ENCODE measurements around the gene MLLT10. TPM values are rescaled to one million over a fixed set of nuclear protein-coding genes. Genes with fewer than 3 reads are reported as not detected.

The MLLT10 gene
- total RNA-seq (2021; fragmentation: NEBNext Ultra II Directional; extraction: Animal tissue kit (Norgen Biotek cat#: 25700)): 10 to 100 TPM; 21.8 to 25.2 (median 22.9) TPM
- long read RNA-seq, partial matches to known transcripts: 4 of 7 reads
- long read RNA-seq, other reads (novel, unspliced or antisense): 3 of 7 reads

DNA sequence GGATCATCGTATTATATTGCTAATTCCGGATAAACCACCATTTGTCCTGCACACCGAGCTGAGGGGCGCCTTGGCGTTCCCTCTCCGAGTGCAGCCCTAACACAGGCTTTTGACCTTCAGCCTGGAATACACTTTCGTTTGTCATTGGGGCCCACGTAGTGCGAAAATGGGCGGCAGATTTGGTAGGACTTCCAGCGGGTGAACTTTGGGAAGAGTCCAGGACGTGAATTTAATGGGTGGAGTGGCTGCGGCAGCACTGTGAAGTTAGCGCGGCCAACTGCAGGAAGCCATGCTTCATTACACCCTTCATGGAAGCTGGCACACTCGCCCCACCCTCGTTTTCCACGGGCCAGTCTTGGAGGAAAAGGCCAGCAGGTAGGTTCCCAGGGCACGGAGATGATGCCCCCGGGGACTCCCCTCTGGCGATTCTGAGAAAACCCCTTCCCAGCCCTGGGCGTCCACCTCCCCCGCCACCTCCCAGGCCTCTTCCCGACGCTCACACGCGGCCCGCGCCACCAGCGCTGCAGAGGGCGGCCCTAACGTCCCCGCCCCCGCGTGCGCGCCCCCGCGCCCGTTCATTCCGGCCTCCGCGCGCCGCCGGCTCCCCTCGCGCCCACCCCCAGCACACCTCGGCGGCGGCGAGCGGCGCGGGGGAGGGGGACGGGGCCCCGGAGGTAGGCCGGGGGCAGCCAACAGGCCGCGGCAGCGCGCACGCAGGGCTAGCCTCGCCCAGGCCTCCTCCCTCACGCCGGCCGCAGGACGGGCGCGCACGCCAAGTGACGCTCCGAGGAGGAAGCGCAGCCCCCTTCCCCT, at the start of gene MLLT10:
Gene MLLT10, plus strand, starts transcription at position 766 of the 813 bp plus-strand sequence. CDS start 413 bp downstream, outside the sequence.
- H3K36me3 Mint-ChIP-seq (ENCODE audit: low read depth): peaks cover 3% of the 10 kb centered on the region; the same call in 1 of the 2 replicates
- DNase-seq: peak; percentile 90
- H3K9me3 Mint-ChIP-seq: no peaks in the 10 kb centered on the region
- peak; percentile 55 for TF ChIP-seq CTCF (IDR thresholded peaks at IDR 0.05)
- H3K27me3 Mint-ChIP-seq (ENCODE audit: insufficient read depth): no peaks in the 10 kb centered on the region
- H3K27ac Mint-ChIP-seq: peak within 1 kb of the TSS; percentile 98
- peaks cover 39% of the 10 kb centered on the region for H3K4me1 Mint-ChIP-seq (ENCODE audit: low read depth)
- H3K4me3 Mint-ChIP-seq: peak within 1 kb of the TSS; percentile 94

DNA sequence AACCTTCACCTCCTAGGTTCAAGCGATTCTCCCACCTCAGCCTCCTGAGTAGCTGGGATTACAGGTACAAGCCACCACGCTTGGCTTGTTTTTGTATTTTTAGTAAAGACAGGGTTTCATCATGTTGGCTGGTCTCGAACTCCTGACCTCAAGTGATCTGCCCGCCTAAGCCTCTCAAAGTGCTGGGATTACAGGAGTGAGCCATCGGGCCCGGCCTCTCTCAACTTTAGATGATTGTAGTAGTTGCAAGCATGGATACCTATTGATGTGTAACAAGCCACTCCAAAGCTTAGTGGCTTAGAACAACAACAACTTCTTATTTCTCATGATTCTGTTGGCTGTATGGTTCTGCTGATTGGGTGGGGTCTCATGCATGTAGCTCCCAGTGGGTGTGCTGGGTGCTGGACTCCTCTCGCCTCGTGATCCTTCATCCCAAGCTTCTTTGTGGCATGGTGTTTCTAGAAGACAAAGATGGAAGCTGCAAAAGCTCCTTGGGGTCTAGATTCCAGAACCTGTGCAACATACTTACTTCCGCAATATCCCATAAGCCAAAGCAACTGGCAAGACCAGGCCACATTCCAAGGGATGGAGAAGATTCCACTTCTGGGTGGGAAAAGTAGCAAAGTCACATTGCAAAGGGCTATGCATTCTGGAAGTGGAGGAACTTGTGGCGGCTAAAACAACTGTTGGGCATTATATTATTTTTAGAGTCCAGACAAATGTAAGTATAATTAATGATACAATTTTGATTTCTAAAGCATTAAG, 46.4 kb upstream of the MLLT10 start:
- H3K9me3 Mint-ChIP-seq: no peaks in the 10 kb centered on the region
- H3K4me1 Mint-ChIP-seq (ENCODE audit: low read depth): peaks cover 4% of the 10 kb centered on the region; the same call in 1 of the 2 replicates
- H3K4me3 Mint-ChIP-seq: no peak overlapping the region
- H3K27me3 Mint-ChIP-seq (ENCODE audit: insufficient read depth): no peaks in the 10 kb centered on the region; the same call in 1 of the 2 replicates
- H3K27ac Mint-ChIP-seq: no peak overlapping the region
- TF ChIP-seq CTCF (IDR thresholded peaks at IDR 0.05): no peak
- no peak for DNase-seq
- H3K36me3 Mint-ChIP-seq (ENCODE audit: low read depth): no peaks in the 10 kb centered on the region

DNA sequence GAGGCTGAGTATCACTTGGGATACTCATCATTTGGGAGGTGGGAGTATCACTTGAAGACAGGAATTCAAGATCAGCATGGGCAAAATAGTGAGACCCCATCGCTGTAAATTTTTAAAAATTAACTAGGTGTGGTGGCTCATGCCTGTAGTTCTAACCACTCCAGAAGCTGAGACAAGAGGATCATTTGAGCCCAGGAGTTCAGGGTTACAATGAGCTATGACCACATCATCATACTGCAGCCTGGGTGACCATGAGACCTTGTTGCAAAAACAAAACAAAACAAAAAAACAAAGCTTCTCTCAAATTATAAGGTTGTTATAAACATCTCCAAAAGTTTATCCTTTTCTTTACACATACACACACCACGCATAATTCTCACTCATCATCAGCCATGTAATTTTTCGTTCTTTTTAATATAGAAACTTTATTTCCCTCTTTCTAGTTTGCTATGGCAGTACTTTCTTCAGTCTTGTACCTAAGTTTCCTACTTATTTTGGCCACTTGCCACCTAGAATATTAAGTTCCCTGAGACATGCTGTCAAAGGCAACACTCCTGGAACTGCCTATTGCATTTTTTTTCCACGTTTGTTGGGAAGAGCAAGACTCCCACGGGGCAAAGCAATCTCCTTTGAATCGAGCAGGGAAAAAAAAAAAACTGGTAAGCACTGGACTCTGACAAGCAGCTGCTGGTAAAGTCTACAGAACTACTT, 45.6 kb upstream of the MLLT10 start:
- H3K9me3 Mint-ChIP-seq: no peaks in the 10 kb centered on the region
- DNase-seq: no peak
- no peaks in the 10 kb centered on the region; the same call in 1 of the 2 replicates for H3K27me3 Mint-ChIP-seq (ENCODE audit: insufficient read depth)
- H3K4me3 Mint-ChIP-seq: no peak overlapping the region
- no peak for TF ChIP-seq CTCF (IDR thresholded peaks at IDR 0.05)
- peaks cover 4% of the 10 kb centered on the region; the same call in 1 of the 2 replicates for H3K4me1 Mint-ChIP-seq (ENCODE audit: low read depth)
- H3K36me3 Mint-ChIP-seq (ENCODE audit: low read depth): no peaks in the 10 kb centered on the region
- H3K27ac Mint-ChIP-seq: no peak overlapping the region

- H3K36me3 Mint-ChIP-seq (ENCODE audit: low read depth): no peaks in the 10 kb centered on the region
- no peaks in the 10 kb centered on the region; the same call in 1 of the 2 replicates for H3K27me3 Mint-ChIP-seq (ENCODE audit: insufficient read depth)
- no peak overlapping the region for H3K27ac Mint-ChIP-seq
- no peak for DNase-seq
- no peaks in the 10 kb centered on the region for H3K9me3 Mint-ChIP-seq
- TF ChIP-seq CTCF (IDR thresholded peaks at IDR 0.05): no peak
- peaks cover 4% of the 10 kb centered on the region; the same call in 1 of the 2 replicates for H3K4me1 Mint-ChIP-seq (ENCODE audit: low read depth)
- no peak overlapping the region for H3K4me3 Mint-ChIP-seq
These were observed 45.0 kb upstream of the MLLT10 start for GRCh38 chr10:21488957-21489446.

Data from HFFc6 (cell line).